GM23338 (cell line): ENCODE measurements around the gene ARHGAP30. TPM values are rescaled to one million over a fixed set of nuclear protein-coding genes. Genes with fewer than 3 reads are reported as not detected.

ENCODE experiments used
- ATAC-seq: fragments of 200-7000 bp; cut with Tn5 transposase; 3 replicates; pipeline ENCODE4 v1.9.1; 2020
- DNase-seq: peaks from one replicate; pipeline ENCODE4 v3.0.0-alpha.2; 2015; ENCODE audit warnings: low spot score
- H2AFZ ChIP-seq: fragments of 200-600 bp; sonication (generic); 2 replicates; pipeline ENCODE4 v1.8.0; 2016; ENCODE audit warnings: antibody characterized with exemption, mild to moderate bottlenecking, moderate library complexity
- H3F3A ChIP-seq: fragments of 200-600 bp; sonication (generic); replicated peaks from 2 replicates; pipeline ENCODE4 v1.8.0; 2017; ENCODE audit warnings: antibody characterized with exemption, mixed run types, low read depth
- H3K27ac ChIP-seq: fragments of 200-600 bp; sonication (generic); 2 replicates; pipeline ENCODE4 v1.6.1; 2016; ENCODE audit warnings: low read depth
- H3K27me3 ChIP-seq: fragments of 200-600 bp; sonication (generic); 2 replicates; pipeline ENCODE4 v1.8.0; 2016; ENCODE audit warnings: mild to moderate bottlenecking, mixed run types, moderate library complexity; ENCODE audit not compliant: insufficient read depth
- H3K36me3 ChIP-seq: fragments of 200-600 bp; sonication (generic); 2 replicates; pipeline ENCODE4 v1.8.0; 2016; ENCODE audit warnings: mild to moderate bottlenecking; ENCODE audit not compliant: insufficient read depth
- H3K4me1 ChIP-seq: fragments of 200-600 bp; sonication (generic); 2 replicates; pipeline ENCODE4 v1.8.0; 2016; ENCODE audit warnings: mild to moderate bottlenecking, moderate library complexity; ENCODE audit not compliant: insufficient read depth
- H3K4me2 ChIP-seq: fragments of 200-600 bp; sonication (generic); 2 replicates; pipeline ENCODE4 v1.7.1; 2017; ENCODE audit warnings: mixed run types
- H3K4me3 ChIP-seq: fragments of 200-600 bp; sonication (generic); 2 replicates; pipeline ENCODE4 v1.6.1; 2016; ENCODE audit warnings: mixed run types
- H3K79me2 ChIP-seq: fragments of 200-600 bp; sonication (generic); replicated peaks from 2 replicates; pipeline ENCODE4 v1.8.0; 2017; ENCODE audit warnings: mild to moderate bottlenecking; ENCODE audit not compliant: insufficient read depth
- H3K9me2 ChIP-seq: fragments of 200-600 bp; sonication (generic); 2 replicates; pipeline ENCODE4 v1.8.0; 2017; ENCODE audit not compliant: insufficient read depth
- H4K20me1 ChIP-seq: fragments of 200-600 bp; sonication (generic); replicated peaks from 2 replicates; pipeline ENCODE4 v1.8.0; 2017; ENCODE audit warnings: mild to moderate bottlenecking; ENCODE audit not compliant: insufficient read depth
- H3K27ac Mint-ChIP-seq: 2 replicates; pipeline ENCODE4 v1.8.0; 2020; ENCODE audit warnings: inconsistent platforms, mild to moderate bottlenecking, moderate library complexity, mixed read lengths
- H3K27me3 Mint-ChIP-seq: 3 replicates; pipeline ENCODE4 v1.8.0; 2022; ENCODE audit warnings: low read depth, mild to moderate bottlenecking, moderate library complexity, mixed read lengths, inconsistent platforms; ENCODE audit not compliant: insufficient read depth, poor library complexity
- H3K36me3 Mint-ChIP-seq: 3 replicates; pipeline ENCODE4 v1.8.0; 2021; ENCODE audit warnings: low read depth, mild to moderate bottlenecking, inconsistent platforms, moderate library complexity, mixed read lengths
- H3K4me1 Mint-ChIP-seq: 3 replicates; pipeline ENCODE4 v1.8.0; 2020; ENCODE audit warnings: mild to moderate bottlenecking, inconsistent platforms, mixed read lengths
- H3K4me3 Mint-ChIP-seq: 3 replicates; pipeline ENCODE4 v1.8.0; 2021; ENCODE audit warnings: moderate library complexity, mild to moderate bottlenecking, inconsistent platforms, mixed read lengths
- H3K9me3 Mint-ChIP-seq: 3 replicates; pipeline ENCODE4 v1.8.0; 2020; ENCODE audit warnings: moderate library complexity, mild to moderate bottlenecking, inconsistent platforms, mixed read lengths
- EZH2 ChIP-seq: fragments of 200-600 bp; sonication (generic); IDR thresholded peaks from one replicate; pipeline ENCODE4 v1.8.0; 2017; ENCODE audit warnings: antibody characterized with exemption, mild to moderate bottlenecking, low read depth; ENCODE audit not compliant: unreplicated experiment
- EZH2phosphoT487 ChIP-seq: fragments of 200-600 bp; sonication (generic); IDR thresholded peaks from one replicate; pipeline ENCODE4 v1.8.1; 2018; ENCODE audit warnings: antibody characterized with exemption; ENCODE audit not compliant: unreplicated experiment
- JUNB ChIP-seq: IDR thresholded peaks from one replicate; pipeline ENCODE4 v1.6.1; 2016; ENCODE audit warnings: antibody characterized with exemption; ENCODE audit not compliant: unreplicated experiment
- POLR2AphosphoS5 ChIP-seq: IDR thresholded peaks from 2 replicates; pipeline ENCODE4 v1.6.1; 2016; ENCODE audit warnings: antibody characterized with exemption, low read depth
- ZNF114 ChIP-seq: fragments of 250-450 bp; sonication (Bioruptor Pico); IDR thresholded peaks from 2 replicates; pipeline ENCODE4 v1.5.0; 2020; ENCODE audit warnings: mild to moderate bottlenecking, moderate library complexity
- polyA plus RNA-seq: library from polyadenylated mRNA; unstranded; fragments of >200 nt; fragmentation: Nextera tagmentation; extraction: Ambion mirVana; gene quantifications from 2 replicates; pipeline ENCODE4 v1.2.1, GENCODE V29; 2016
- total RNA-seq: library from RNA; depleted of rRNA; stranded (reverse); fragments of >200 nt; shearing (Covaris generic); gene quantifications from 2 replicates; pipeline ENCODE4 v1.2.3, GENCODE V29; 2014
- TF ChIP-seq, protein P1 (sequence below): fragments of 250-450 bp; sonication (Bioruptor Pico); IDR thresholded peaks from 2 replicates; pipeline ENCODE4 v1.5.0; 2020; ENCODE audit warnings: mild to moderate bottlenecking, moderate library complexity
- TF ChIP-seq, protein P2 (sequence below): IDR thresholded peaks from one replicate; pipeline ENCODE4 v1.6.1; 2018; ENCODE audit warnings: antibody characterized with exemption; ENCODE audit not compliant: unreplicated experiment
- TF ChIP-seq, protein P3 (sequence below), 2 experiments: fragments of 200-600 bp in 1 of 2; sonication (generic) in 1 of 2; conservative IDR thresholded peaks; 2 replicates each; pipeline versions ENCODE4 v1.5.1 to v1.6.1; 2016 to 2017; ENCODE audit warnings: antibody characterized with exemption in 2 of 2, low read depth in 2 of 2, mild to moderate bottlenecking in 2 of 2, moderate library complexity in 1 of 2
- TF ChIP-seq, protein P4 (sequence below): IDR thresholded peaks from 2 replicates; pipeline ENCODE4 v1.6.1; 2016; ENCODE audit warnings: antibody characterized with exemption

Gene ARHGAP30
- total and polyA plus RNA-seq, 2 experiments from 2014 or later, result 0.45 TPM; not detected in 1

DNA sequence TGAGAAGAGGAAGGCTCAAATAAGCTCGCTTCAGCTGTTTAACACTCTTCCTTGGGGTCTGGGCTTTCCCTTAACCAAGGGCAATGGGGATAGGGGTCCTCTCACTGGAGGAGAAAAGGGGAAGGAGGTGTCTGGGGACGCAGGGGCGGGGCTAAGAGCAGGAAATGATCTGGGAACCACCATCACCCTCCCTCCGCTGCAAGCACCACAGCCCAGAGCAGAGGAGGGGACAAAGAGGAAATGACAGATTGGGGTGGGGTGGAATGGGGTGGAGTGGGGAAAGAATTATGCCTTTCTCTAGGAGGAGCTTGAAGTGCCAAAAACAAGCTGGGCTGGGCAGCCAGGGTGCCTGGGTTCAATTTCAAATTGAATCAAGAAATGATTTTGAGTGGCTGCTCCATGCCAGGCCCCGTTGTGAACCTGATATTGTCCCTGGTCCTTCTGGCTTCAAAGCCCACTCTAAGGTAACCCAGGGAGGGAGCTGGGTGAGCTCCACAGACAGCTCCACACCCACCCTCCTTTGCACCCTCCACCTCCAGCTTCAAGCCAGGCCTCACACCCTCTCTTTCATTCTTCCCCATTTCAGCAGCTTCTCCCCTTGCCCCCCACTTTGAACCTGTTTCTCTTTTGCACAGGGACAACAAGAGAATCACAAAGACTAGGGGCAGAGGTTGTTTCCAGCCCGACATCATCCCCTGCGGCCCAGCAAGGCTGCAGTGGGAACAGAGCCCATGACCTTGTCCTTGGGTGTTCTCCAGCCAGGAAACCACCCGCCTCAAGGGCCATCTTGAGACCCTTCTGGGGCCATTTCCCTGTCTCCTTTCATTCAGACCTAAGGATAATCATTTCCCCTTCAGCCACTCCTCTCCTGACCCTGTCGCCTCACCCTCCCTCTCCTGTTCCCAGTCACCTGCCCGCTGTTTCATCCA is 1.1 kb downstream of the ARHGAP30 start (continued):
- TF ChIP-seq, protein P1, sequence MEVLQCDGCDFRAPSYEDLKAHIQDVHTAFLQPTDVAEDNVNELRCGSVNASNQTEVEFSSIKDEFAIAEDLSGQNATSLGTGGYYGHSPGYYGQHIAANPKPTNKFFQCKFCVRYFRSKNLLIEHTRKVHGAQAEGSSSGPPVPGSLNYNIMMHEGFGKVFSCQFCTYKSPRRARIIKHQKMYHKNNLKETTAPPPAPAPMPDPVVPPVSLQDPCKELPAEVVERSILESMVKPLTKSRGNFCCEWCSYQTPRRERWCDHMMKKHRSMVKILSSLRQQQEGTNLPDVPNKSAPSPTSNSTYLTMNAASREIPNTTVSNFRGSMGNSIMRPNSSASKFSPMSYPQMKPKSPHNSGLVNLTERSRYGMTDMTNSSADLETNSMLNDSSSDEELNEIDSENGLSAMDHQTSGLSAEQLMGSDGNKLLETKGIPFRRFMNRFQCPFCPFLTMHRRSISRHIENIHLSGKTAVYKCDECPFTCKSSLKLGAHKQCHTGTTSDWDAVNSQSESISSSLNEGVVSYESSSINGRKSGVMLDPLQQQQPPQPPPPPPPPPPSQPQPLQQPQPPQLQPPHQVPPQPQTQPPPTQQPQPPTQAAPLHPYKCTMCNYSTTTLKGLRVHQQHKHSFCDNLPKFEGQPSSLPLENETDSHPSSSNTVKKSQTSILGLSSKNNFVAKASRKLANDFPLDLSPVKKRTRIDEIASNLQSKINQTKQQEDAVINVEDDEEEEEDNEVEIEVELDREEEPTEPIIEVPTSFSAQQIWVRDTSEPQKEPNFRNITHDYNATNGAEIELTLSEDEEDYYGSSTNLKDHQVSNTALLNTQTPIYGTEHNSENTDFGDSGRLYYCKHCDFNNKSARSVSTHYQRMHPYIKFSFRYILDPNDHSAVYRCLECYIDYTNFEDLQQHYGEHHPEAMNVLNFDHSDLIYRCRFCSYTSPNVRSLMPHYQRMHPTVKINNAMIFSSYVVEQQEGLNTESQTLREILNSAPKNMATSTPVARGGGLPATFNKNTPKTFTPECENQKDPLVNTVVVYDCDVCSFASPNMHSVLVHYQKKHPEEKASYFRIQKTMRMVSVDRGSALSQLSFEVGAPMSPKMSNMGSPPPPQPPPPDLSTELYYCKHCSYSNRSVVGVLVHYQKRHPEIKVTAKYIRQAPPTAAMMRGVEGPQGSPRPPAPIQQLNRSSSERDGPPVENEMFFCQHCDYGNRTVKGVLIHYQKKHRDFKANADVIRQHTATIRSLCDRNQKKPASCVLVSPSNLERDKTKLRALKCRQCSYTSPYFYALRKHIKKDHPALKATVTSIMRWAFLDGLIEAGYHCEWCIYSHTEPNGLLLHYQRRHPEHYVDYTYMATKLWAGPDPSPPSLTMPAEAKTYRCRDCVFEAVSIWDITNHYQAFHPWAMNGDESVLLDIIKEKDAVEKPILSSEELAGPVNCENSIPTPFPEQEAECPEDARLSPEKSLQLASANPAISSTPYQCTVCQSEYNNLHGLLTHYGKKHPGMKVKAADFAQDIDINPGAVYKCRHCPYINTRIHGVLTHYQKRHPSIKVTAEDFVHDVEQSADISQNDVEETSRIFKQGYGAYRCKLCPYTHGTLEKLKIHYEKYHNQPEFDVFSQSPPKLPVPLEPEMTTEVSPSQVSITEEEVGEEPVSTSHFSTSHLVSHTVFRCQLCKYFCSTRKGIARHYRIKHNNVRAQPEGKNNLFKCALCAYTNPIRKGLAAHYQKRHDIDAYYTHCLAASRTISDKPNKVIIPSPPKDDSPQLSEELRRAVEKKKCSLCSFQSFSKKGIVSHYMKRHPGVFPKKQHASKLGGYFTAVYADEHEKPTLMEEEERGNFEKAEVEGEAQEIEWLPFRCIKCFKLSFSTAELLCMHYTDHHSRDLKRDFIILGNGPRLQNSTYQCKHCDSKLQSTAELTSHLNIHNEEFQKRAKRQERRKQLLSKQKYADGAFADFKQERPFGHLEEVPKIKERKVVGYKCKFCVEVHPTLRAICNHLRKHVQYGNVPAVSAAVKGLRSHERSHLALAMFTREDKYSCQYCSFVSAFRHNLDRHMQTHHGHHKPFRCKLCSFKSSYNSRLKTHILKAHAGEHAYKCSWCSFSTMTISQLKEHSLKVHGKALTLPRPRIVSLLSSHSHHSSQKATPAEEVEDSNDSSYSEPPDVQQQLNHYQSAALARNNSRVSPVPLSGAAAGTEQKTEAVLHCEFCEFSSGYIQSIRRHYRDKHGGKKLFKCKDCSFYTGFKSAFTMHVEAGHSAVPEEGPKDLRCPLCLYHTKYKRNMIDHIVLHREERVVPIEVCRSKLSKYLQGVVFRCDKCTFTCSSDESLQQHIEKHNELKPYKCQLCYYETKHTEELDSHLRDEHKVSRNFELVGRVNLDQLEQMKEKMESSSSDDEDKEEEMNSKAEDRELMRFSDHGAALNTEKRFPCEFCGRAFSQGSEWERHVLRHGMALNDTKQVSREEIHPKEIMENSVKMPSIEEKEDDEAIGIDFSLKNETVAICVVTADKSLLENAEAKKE (CRISPR knock-in tag), result no peak

DNA sequence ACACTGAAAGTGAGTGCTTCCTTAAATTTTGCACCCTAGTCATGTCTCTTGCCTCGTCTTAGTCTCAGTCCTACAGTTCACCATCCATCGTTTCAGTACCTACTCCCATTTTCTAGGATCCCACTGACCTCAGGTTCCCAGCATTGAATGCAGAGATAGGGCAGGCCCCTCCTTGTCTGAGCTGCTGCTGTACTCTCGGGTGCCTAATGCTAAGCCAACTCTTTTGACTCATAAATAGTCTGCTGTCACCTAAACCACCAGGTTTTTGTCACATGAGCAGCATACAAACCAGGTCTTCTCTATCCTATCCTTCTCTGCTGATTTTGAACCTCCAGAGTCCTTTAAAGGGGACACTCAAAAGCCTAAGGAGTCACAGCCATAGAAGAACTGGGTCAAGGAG is 3.0 kb downstream of the ARHGAP30 start:
- Histone ChIP-seq H2AFZ (no peak overlapping the region), H3K9me2 (no peaks in the 10 kb centered on the region), H3K36me3 (no peaks in the 10 kb centered on the region), H3F3A (no peaks in the 10 kb centered on the region), H3K4me3 (no peak overlapping the region), H4K20me1 (no peaks in the 10 kb centered on the region), H3K4me2 (no peak overlapping the region), H3K4me1 (peaks cover 13% of the 10 kb centered on the region; the same call in 1 of the 2 replicates), H3K27me3 (no peaks in the 10 kb centered on the region), H3K27ac (no peak overlapping the region), H3K79me2 (no peaks in the 10 kb centered on the region)
- no peaks in the 10 kb centered on the region; the same call in 2 of the 3 replicates for H3K9me3 Mint-ChIP-seq
- peaks cover 11% of the 10 kb centered on the region; the same call in 2 of the 3 replicates for H3K4me1 Mint-ChIP-seq
- H3K27me3 Mint-ChIP-seq, result peaks cover 9% of the 10 kb centered on the region
- H3K4me3 Mint-ChIP-seq, result no peak overlapping the region
- no peak overlapping the region for H3K27ac Mint-ChIP-seq
- DNase-seq (no peak), ATAC-seq (no peak)
- no peaks in the 10 kb centered on the region for H3K36me3 Mint-ChIP-seq
- TF ChIP-seq POLR2AphosphoS5, result no peak
- TF ChIP-seq JUNB, result no peak
- TF ChIP-seq EZH2phosphoT487, result no peak
- TF ChIP-seq, protein P2, sequence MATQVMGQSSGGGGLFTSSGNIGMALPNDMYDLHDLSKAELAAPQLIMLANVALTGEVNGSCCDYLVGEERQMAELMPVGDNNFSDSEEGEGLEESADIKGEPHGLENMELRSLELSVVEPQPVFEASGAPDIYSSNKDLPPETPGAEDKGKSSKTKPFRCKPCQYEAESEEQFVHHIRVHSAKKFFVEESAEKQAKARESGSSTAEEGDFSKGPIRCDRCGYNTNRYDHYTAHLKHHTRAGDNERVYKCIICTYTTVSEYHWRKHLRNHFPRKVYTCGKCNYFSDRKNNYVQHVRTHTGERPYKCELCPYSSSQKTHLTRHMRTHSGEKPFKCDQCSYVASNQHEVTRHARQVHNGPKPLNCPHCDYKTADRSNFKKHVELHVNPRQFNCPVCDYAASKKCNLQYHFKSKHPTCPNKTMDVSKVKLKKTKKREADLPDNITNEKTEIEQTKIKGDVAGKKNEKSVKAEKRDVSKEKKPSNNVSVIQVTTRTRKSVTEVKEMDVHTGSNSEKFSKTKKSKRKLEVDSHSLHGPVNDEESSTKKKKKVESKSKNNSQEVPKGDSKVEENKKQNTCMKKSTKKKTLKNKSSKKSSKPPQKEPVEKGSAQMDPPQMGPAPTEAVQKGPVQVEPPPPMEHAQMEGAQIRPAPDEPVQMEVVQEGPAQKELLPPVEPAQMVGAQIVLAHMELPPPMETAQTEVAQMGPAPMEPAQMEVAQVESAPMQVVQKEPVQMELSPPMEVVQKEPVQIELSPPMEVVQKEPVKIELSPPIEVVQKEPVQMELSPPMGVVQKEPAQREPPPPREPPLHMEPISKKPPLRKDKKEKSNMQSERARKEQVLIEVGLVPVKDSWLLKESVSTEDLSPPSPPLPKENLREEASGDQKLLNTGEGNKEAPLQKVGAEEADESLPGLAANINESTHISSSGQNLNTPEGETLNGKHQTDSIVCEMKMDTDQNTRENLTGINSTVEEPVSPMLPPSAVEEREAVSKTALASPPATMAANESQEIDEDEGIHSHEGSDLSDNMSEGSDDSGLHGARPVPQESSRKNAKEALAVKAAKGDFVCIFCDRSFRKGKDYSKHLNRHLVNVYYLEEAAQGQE, result no peak
- no peak for TF ChIP-seq EZH2
- TF ChIP-seq, protein P3, sequence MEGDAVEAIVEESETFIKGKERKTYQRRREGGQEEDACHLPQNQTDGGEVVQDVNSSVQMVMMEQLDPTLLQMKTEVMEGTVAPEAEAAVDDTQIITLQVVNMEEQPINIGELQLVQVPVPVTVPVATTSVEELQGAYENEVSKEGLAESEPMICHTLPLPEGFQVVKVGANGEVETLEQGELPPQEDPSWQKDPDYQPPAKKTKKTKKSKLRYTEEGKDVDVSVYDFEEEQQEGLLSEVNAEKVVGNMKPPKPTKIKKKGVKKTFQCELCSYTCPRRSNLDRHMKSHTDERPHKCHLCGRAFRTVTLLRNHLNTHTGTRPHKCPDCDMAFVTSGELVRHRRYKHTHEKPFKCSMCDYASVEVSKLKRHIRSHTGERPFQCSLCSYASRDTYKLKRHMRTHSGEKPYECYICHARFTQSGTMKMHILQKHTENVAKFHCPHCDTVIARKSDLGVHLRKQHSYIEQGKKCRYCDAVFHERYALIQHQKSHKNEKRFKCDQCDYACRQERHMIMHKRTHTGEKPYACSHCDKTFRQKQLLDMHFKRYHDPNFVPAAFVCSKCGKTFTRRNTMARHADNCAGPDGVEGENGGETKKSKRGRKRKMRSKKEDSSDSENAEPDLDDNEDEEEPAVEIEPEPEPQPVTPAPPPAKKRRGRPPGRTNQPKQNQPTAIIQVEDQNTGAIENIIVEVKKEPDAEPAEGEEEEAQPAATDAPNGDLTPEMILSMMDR (conservative IDR thresholded peaks at IDR 0.05; ENCODE audit: low read depth in 2 of 2), result no peak
- TF ChIP-seq, protein P4, sequence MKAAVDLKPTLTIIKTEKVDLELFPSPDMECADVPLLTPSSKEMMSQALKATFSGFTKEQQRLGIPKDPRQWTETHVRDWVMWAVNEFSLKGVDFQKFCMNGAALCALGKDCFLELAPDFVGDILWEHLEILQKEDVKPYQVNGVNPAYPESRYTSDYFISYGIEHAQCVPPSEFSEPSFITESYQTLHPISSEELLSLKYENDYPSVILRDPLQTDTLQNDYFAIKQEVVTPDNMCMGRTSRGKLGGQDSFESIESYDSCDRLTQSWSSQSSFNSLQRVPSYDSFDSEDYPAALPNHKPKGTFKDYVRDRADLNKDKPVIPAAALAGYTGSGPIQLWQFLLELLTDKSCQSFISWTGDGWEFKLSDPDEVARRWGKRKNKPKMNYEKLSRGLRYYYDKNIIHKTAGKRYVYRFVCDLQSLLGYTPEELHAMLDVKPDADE, result no peak
- TF ChIP-seq ZNF114 (CRISPR knock-in tag), result no peak
